AG09309 (cell line): Measurements from ENCODE around the gene TCFL5.

Experiments used
- DNase-seq: peaks from one replicate; pipeline ENCODE4 v3.0.0-alpha.2; 2010; ENCODE audit warnings: low read depth
- H3K4me3 ChIP-seq: 2 replicates; pipeline ENCODE4 v1.5.1; 2011; ENCODE audit warnings: mild to moderate bottlenecking, low read depth, low read length, moderate library complexity; ENCODE audit not compliant: control insufficient read depth
- CTCF ChIP-seq: IDR thresholded peaks from 2 replicates; pipeline ENCODE4 v1.5.1; 2011; ENCODE audit warnings: mild to moderate bottlenecking, low read depth, low read length, inconsistent platforms; ENCODE audit not compliant: insufficient read depth, control insufficient read depth; ENCODE audit errors: missing control alignments

Gene TCFL5

GRCh38 chr20:62826646-62827310, 34.8 kb downstream of the TCFL5 start:
- no peak for TF ChIP-seq CTCF
- no peak for DNase-seq
- H3K4me3 ChIP-seq, result no peak overlapping the region

DNA sequence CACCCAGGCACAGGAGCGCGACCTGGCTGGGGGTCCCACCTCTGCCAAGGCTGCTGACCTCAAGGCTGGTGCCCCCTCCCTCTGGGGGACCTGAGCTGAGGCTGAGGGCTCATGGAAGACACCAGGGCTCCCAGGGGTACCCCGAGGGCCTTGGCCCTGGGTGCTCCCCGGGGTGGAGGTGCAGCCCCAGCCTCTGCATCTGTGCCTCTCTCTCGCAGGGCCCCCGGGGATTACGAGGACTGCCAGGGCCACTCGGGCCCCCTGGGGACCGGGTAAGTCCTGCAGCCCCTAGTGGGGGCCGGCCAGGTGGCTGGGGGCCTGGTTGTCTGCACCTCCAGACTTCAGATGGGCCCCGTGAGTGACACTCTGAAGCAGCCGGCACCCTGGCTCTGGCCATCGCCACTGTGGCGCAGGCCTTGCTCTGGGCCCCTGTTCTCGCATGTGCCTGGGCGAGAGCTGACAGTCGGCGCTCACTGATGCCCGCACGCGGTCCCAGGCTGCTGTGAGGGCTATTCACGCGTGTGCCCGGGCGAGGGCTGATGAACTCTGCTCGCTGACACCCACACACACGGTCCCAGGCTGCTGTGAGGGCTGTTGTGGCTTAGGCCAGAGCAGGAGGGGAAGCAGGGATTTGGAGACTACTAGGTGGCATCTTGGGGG, 35.5 kb downstream of the TCFL5 start:
- TF ChIP-seq CTCF, result no peak
- H3K4me3 ChIP-seq, result no peak overlapping the region
- no peak for DNase-seq

DNA sequence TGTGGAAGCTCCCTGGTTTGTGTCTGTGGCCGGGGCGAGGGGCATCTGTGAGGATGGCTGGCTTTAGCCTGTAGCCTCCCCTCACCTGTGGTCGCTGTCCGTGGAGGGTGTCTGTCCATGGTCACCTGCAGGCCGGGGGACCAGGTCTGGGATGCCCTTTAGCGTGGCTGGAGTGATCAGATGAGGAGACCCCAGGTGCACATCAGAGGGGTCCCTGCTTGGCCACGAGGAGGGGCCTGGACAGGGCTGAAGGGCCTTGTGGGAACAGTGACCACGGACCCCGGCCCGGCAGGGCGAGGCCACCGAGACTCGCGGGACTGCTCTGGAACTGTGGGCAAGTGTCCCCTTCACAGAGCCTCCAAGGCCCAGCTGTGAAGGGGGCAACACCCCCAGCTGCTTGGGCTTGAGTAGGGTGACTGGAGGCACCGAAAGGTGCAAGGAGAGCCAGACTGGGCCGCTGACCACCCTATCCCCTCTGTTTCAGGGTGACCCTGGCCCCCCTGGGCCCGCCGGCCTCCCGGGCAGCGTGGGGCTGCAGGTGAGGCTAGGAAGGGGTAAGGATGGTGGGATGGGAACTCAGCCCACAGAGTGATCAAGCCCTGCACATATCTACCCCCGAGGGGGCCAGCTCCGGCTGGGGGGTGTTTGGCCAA, 36.2 kb downstream of the TCFL5 start:
- no peak for TF ChIP-seq CTCF
- no peak overlapping the region for H3K4me3 ChIP-seq
- no peak for DNase-seq

GRCh38 chr20:62824476-62825332, 36.9 kb downstream of the TCFL5 start:
- DNase-seq, result no peak
- no peak for TF ChIP-seq CTCF
- no peak overlapping the region for H3K4me3 ChIP-seq

DNA sequence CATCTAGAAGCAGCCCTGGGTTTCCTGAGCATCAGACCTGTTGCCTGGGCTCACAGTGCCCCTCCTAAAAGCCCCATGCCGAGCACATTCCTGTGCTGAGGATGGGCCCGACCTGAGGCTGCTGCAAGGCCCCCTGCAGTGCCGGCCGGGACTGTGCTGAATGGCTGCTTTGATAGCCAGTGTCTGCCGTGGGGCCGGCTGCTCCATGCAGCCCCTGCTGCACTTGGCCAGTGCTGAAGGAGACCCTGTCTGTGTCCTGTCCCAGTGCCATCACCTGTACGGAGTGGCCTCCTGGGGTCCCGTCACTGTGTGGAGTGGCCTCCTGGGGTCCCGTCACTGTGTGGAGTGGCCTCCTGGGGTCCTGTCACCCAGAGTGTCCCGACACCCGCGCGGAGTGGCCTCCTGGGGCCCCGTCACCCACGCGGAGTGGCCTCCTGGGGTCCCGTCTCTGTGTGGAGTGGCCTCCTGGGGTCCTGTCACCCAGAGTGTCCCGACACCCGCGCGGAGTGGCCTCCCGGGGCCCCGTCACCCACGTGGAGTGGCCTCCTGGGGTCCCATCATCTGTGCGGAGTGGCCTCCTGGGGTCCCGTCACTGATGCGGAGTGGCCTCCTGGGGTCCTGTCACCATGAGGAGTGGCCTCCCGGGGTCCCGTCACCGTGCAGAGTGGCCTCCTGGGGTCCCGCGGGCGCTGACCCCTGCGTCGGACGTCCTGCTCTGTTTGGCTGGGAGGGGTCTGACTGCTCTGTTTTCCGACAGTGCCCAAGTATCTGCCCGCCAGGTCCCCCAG, 37.7 kb downstream of the TCFL5 start:
- no peak for TF ChIP-seq CTCF
- H3K4me3 ChIP-seq, result no peak overlapping the region
- no peak for DNase-seq
